SKM-1 treated with dmso at 0.1 percent for 144 hours (cell line): Measurements from ENCODE around the gene CEP97.
"Not testable (repeated sequence)": the region's sequence is repeated elsewhere in the genome, so short reads cannot be mapped to it uniquely, and the experiment has no call there.

Experiments
- DNase-seq: peaks from one replicate; lab custom pipeline; 2025; ENCODE audit not compliant: unreplicated experiment; lab: John Stamatoyannopoulos, UW

CEP97 gene

GRCh38 chr3:101724329-101725193 lies at the start of gene CEP97:
Gene CEP97 (plus strand): TSS chr3:101724614. CDS start chr3:101724677, 63 bp downstream.
- DNase-seq, result peak; percentile 92

- DNase-seq, result no peak
These were observed 48.7 kb upstream of the CEP97 start for GRCh38 chr3:101675709-101676215.

GRCh38 chr3:101676216-101676764 lies 48.1 kb upstream of the CEP97 start:
- DNase-seq, result no peak

GRCh38 chr3:101676765-101677435 lies 47.5 kb upstream of the CEP97 start, which contains the start of gene ZBTB11:
Gene ZBTB11 (minus strand): TSS chr3:101677132. CDS start chr3:101676914, 218 bp downstream.
- DNase-seq, result no peak

- no peak for DNase-seq
These were observed 46.8 kb upstream of the CEP97 start for GRCh38 chr3:101677436-101678286.

- DNase-seq, result not testable (repeated sequence)
These were observed 45.6 kb upstream of the CEP97 start for GRCh38 chr3:101678837-101679236.

GRCh38 chr3:101680466-101680865 lies 43.9 kb upstream of the CEP97 start:
- DNase-seq, result no peak

GRCh38 chr3:101685050-101685400 lies 39.4 kb upstream of the CEP97 start:
- no peak for DNase-seq

- DNase-seq, result no peak
These were observed 38.5 kb upstream of the CEP97 start for GRCh38 chr3:101685870-101686307.

- no peak for DNase-seq
These were observed 37.1 kb upstream of the CEP97 start for GRCh38 chr3:101687142-101687931.

GRCh38 chr3:101689286-101689685 lies 35.1 kb upstream of the CEP97 start:
- no peak for DNase-seq

GRCh38 chr3:101690972-101691371 lies 33.4 kb upstream of the CEP97 start:
- DNase-seq, result no peak

- DNase-seq, result not testable (repeated sequence)
These were observed 32.4 kb upstream of the CEP97 start for GRCh38 chr3:101691685-101692671.

- DNase-seq, result not testable (repeated sequence)
These were observed 30.9 kb upstream of the CEP97 start for GRCh38 chr3:101693540-101693939.

- DNase-seq, result not testable (repeated sequence)
These were observed 29.6 kb upstream of the CEP97 start for GRCh38 chr3:101694836-101695235.

GRCh38 chr3:101695779-101696372 lies 28.5 kb upstream of the CEP97 start:
- DNase-seq, result no peak

- no peak for DNase-seq
These were observed 22.4 kb upstream of the CEP97 start for GRCh38 chr3:101701696-101702634.
